C1 segment of cervical spinal cord (tissue), 14 donors: Measurements from ENCODE around the gene ALG11.
"Not testable (repeated sequence)": the region's sequence is repeated elsewhere in the genome, so short reads cannot be mapped to it uniquely, and the experiment has no call there.

Experiments
- DNase-seq, 14 donors: peaks; one replicate each; lab custom pipeline; 2025; lab: John Stamatoyannopoulos, UW

Gene ALG11

GRCh38 chr13:52027832-52028231 lies 15.6 kb downstream of the ALG11 start:
- DNase-seq: no peak

GRCh38 chr13:52029569-52029968 lies 17.4 kb downstream of the ALG11 start:
- no peak for DNase-seq

- DNase-seq: not testable (repeated sequence)
Observed at GRCh38 chr13:52030401-52030800, 18.2 kb downstream of the ALG11 start.

- DNase-seq: no peak
Observed at GRCh38 chr13:52033039-52033438, 20.8 kb downstream of the ALG11 start.

GRCh38 chr13:52034616-52035226 lies 22.5 kb downstream of the ALG11 start:
- DNase-seq: no peak

- DNase-seq: no peak
Observed at GRCh38 chr13:52036037-52036436, 23.8 kb downstream of the ALG11 start.

- no peak for DNase-seq
Observed at GRCh38 chr13:52043675-52044074, 31.5 kb downstream of the ALG11 start.

GRCh38 chr13:52047463-52047862 lies 35.3 kb downstream of the ALG11 start:
- no peak for DNase-seq

GRCh38 chr13:52048516-52048915 lies 36.3 kb downstream of the ALG11 start:
- no peak for DNase-seq

GRCh38 chr13:52051400-52051799 lies 39.2 kb downstream of the ALG11 start:
- no peak for DNase-seq

GRCh38 chr13:52053460-52053859 lies 41.3 kb downstream of the ALG11 start:
- no peak for DNase-seq

- DNase-seq: not testable (repeated sequence)
Observed at GRCh38 chr13:52061064-52061463, 48.9 kb downstream of the ALG11 start.

- DNase-seq: no peak
Observed at GRCh38 chr13:52061587-52061986, 49.4 kb downstream of the ALG11 start.

- DNase-seq: no peak
Observed at GRCh38 chr13:52067237-52067636, 55.0 kb downstream of the ALG11 start.

GRCh38 chr13:52070929-52071523 lies 58.8 kb downstream of the ALG11 start:
- no peak for DNase-seq
